Glutamatergic neuron (in vitro differentiated cells): Measurements from ENCODE around the gene TMEM271. TPM values are rescaled to one million over a fixed set of nuclear protein-coding genes. Genes with fewer than 3 reads are reported as not detected.

Experiments used
- DNase-seq: peaks from one replicate; pipeline ENCODE4 v3.0.0; 2022
- H3K27ac Mint-ChIP-seq: one replicate; pipeline ENCODE4 v1.8.0; 2020; ENCODE audit warnings: mild to moderate bottlenecking, mixed read lengths, inconsistent platforms; ENCODE audit not compliant: unreplicated experiment
- H3K27me3 Mint-ChIP-seq: one replicate; pipeline ENCODE4 v1.8.0; 2020; ENCODE audit warnings: mild to moderate bottlenecking, moderate library complexity, mixed read lengths, inconsistent platforms; ENCODE audit not compliant: unreplicated experiment
- H3K36me3 Mint-ChIP-seq: one replicate; pipeline ENCODE4 v1.8.0; 2020; ENCODE audit warnings: mild to moderate bottlenecking, mixed read lengths, inconsistent platforms; ENCODE audit not compliant: unreplicated experiment
- H3K4me1 Mint-ChIP-seq: one replicate; pipeline ENCODE4 v1.8.0; 2020; ENCODE audit warnings: mild to moderate bottlenecking, low read depth, mixed read lengths, inconsistent platforms; ENCODE audit not compliant: unreplicated experiment
- H3K4me3 Mint-ChIP-seq: one replicate; pipeline ENCODE4 v1.8.0; 2020; ENCODE audit warnings: mild to moderate bottlenecking, mixed read lengths, inconsistent platforms; ENCODE audit not compliant: unreplicated experiment
- H3K9me3 Mint-ChIP-seq: one replicate; pipeline ENCODE4 v1.8.0; 2020; ENCODE audit warnings: mild to moderate bottlenecking, moderate library complexity, mixed read lengths, inconsistent platforms; ENCODE audit not compliant: unreplicated experiment
- CTCF ChIP-seq: fragments of 200-600 bp; sonication (generic); IDR thresholded peaks from one replicate; pipeline ENCODE4 v1.5.0; 2021; ENCODE audit not compliant: partially characterized antibody, unreplicated experiment
- total RNA-seq: library from RNA; stranded (reverse); fragmentation: NEBNext Ultra II Directional; extraction: Animal tissue kit (Norgen Biotek cat#: 25700); gene quantifications from one replicate; pipeline ENCODE4 v1.2.1, GENCODE V29; 2021; ENCODE audit not compliant: unreplicated experiment

The TMEM271 gene
- total RNA-seq, 1 donor from 2014 or later: 22.7 TPM

- Mint-ChIP-seq H3K36me3 (peaks cover 28% of the 10 kb centered on the region), H3K4me1 (peaks cover 11% of the 10 kb centered on the region), H3K4me3 (no peak overlapping the region), H3K9me3 (peaks cover 9% of the 10 kb centered on the region), H3K27ac (no peak overlapping the region), H3K27me3 (peaks cover under 1% of the 10 kb centered on the region)
- no peak for DNase-seq
- TF ChIP-seq CTCF: no peak
Observed at GRCh38 chr4:587671-588350, 11.7 kb upstream of the TMEM271 start.

GRCh38 chr4:583820-584219 is 7.7 kb upstream of the TMEM271 start:
- no peak for TF ChIP-seq CTCF
- peaks cover 6% of the 10 kb centered on the region for H3K27me3 Mint-ChIP-seq
- H3K4me3 Mint-ChIP-seq: no peak overlapping the region
- no peak for DNase-seq
- H3K27ac Mint-ChIP-seq: no peak overlapping the region
- peaks cover 24% of the 10 kb centered on the region for H3K36me3 Mint-ChIP-seq
- H3K9me3 Mint-ChIP-seq: peaks cover 5% of the 10 kb centered on the region
- peaks cover 12% of the 10 kb centered on the region for H3K4me1 Mint-ChIP-seq

GRCh38 chr4:581753-582361 is 5.8 kb upstream of the TMEM271 start:
- TF ChIP-seq CTCF: no peak
- Mint-ChIP-seq H3K4me3 (no peak overlapping the region), H3K9me3 (peaks cover 12% of the 10 kb centered on the region), H3K27me3 (peaks cover 17% of the 10 kb centered on the region), H3K27ac (no peak overlapping the region), H3K4me1 (peaks cover 22% of the 10 kb centered on the region), H3K36me3 (peaks cover 14% of the 10 kb centered on the region)
- DNase-seq: no peak

GRCh38 chr4:581181-581580 is 5.1 kb upstream of the TMEM271 start:
- Mint-ChIP-seq H3K36me3 (peaks cover 14% of the 10 kb centered on the region), H3K4me3 (no peak overlapping the region), H3K27me3 (peaks cover 18% of the 10 kb centered on the region), H3K27ac (no peak overlapping the region), H3K9me3 (peaks cover 13% of the 10 kb centered on the region), H3K4me1 (peaks cover 20% of the 10 kb centered on the region)
- DNase-seq: no peak
- TF ChIP-seq CTCF: no peak

GRCh38 chr4:579543-580175 is 3.6 kb upstream of the TMEM271 start:
- DNase-seq: no peak
- Mint-ChIP-seq H3K4me1 (peaks cover 15% of the 10 kb centered on the region), H3K4me3 (peak overlapping the region; percentile 3), H3K27me3 (peaks cover 18% of the 10 kb centered on the region), H3K36me3 (peaks cover 14% of the 10 kb centered on the region), H3K27ac (no peak overlapping the region), H3K9me3 (peaks cover 13% of the 10 kb centered on the region)
- TF ChIP-seq CTCF: no peak
